GM12801 (cell line): ENCODE results near the gene TMEM191B.
"Not testable (repeated sequence)": the region's sequence is repeated elsewhere in the genome, so short reads cannot be mapped to it uniquely, and the experiment has no call there.

ENCODE experiments used
- TF ChIP-seq, protein P1 (sequence below): IDR thresholded peaks from one replicate; pipeline ENCODE4 v1.5.1; 2011; ENCODE audit warnings: control low read depth; ENCODE audit not compliant: insufficient read length; ENCODE audit errors: extremely low read depth

The TMEM191B gene

GRCh38 chr22:18527752-18528596 lies at the start of gene TMEM191B:
Gene TMEM191B (plus strand): TSS chr22:18527802. CDS start chr22:18527981, 179 bp downstream.
- TF ChIP-seq, protein P1, sequence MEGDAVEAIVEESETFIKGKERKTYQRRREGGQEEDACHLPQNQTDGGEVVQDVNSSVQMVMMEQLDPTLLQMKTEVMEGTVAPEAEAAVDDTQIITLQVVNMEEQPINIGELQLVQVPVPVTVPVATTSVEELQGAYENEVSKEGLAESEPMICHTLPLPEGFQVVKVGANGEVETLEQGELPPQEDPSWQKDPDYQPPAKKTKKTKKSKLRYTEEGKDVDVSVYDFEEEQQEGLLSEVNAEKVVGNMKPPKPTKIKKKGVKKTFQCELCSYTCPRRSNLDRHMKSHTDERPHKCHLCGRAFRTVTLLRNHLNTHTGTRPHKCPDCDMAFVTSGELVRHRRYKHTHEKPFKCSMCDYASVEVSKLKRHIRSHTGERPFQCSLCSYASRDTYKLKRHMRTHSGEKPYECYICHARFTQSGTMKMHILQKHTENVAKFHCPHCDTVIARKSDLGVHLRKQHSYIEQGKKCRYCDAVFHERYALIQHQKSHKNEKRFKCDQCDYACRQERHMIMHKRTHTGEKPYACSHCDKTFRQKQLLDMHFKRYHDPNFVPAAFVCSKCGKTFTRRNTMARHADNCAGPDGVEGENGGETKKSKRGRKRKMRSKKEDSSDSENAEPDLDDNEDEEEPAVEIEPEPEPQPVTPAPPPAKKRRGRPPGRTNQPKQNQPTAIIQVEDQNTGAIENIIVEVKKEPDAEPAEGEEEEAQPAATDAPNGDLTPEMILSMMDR, result not testable (repeated sequence)

GRCh38 chr22:18518061-18518460 lies 9.5 kb upstream of the TMEM191B start, which contains the start of gene GGTLC3:
Gene GGTLC3 (minus strand): TSS chr22:18518161. CDS start chr22:18517897, 264 bp downstream.
- TF ChIP-seq, protein P1, result not testable (repeated sequence)
